ENCODE results near the gene RRM2.

RRM2 gene

DNA sequence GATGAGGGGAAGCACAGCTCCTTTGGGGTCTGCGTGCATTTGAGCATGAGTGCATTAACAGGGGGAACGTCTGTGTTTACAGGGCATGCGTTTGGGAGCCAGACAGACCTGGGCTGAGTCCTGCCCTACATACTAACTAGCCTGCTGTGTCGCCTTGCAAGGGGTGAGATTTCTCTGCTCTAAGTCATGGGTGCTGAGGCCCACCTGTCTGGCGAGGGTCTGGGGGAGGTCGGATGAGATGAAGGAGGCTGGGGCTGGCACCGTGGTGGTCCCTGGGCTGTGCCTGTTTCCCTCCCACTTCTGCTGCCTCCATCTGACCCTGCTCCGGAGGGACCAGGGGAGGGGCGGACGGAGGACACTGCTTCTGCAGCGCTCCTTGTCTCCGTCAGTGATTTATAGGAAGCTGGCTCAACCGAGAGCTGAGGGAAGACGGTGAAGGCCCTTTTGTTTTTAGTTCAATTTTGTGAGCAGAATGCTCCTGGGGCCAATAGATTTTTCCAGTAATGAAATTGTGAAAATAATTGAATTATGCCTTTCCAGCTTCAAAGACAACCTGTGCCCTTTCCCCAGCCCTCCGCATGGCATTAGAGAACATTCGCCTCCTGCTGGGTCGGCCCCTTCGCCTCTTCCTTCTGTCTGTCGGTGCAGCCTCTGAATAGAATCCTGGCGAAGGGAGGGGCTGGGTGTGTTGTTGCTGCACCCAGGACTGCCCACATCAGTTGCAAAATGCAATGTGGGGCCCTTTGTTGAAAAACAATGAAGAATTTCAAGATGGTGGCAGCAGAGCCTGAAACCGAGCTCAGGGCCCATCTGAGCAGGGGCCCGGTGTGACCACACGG lies 49.7 kb downstream of the RRM2 start:
- DNase-seq = no peak

DNA sequence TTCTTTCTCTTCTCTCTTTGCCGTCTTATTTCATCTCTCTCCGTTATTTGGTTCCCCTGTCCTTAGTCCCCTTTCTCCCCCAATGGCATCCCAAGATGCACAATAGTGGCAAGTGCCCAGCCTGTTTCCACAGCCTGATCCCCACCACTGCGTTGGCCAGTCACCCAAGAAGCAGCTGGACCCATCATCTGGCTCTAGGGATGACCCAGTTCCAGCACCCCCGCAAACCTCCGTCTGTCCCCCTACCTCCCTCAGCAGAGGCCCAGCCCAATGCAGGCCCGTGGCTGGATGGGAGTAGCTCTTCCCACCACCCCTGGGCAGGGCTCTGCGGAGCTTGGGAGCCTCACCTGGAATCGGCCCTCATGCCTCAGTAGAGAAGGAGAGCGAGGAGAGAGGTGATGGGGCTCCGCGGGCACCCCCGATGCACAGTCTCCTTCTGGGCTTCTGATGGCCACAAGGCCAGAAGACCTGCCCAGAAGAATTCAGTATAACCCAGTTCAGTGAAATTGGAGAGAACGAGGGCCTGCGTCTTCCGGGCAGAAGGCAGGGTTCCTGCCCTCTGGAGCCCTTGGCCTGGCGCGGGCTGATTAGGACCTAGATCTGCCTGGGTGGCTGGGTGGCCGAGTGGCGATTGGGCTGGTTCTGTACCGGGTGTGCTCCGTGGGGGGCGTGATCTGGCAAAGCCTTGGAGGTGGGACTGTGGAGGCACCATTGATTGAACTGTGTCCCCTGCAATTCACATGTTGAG lies 50.9 kb downstream of the RRM2 start:
- DNase-seq = no peak

DNA sequence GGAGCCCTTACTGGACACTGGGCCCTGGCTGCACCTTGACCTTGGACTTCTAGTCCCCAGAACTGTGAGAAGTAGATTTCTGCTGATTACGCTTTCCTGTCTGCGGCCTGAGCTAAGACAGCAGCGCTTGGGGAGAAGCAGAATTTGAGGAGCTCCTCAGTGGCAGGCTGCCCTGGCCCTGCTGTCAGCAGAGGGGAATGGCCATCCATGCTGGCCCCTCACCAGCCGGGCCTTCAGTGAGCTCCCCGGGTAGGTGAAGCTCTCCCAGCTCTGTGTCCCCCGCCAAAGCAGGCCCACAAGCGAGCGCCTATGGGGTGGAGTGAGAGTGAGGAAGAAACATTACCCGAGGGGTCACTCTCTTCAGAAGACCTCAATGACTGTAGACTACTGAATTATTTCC lies 51.6 kb downstream of the RRM2 start:
- no peak for DNase-seq

DNA sequence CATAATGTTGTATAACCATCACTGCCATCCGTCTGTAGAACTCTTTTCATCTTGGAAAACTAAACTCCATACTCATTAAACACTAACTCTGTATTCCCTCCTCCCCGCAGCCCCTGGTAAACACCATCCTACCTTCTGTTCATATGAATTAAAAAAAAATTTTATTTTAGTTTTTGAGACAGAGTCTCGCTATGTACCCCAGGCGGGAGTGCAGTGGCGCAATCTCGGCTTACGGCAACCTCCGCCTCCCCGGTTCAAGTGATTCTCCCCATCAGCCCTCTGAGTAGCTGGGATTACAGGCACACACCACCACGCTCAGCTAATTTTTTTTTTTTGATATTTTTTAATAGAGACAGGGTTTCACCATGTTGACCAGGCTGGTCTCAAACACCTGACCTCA lies 52.9 kb downstream of the RRM2 start:
- no peak for DNase-seq

DNA sequence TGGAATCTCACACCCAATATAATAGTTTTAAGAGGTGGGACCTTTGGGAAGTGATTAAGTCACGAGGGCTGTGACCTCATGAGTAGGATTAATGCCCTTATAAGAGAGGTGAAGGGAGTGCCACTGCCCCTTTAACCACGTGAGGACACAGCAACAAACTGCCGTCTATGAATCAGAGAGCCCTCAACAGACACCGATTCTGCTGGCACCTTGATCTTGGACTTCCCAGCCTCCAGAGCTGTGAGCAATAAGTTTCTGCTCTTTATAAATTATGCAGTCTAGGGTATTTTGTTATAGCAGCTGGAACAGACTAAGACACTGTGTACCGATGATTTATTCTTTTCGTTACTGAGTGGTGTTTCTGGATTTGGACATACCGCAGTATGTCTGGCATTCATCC lies 56.2 kb downstream of the RRM2 start:
- DNase-seq = no peak

DNA sequence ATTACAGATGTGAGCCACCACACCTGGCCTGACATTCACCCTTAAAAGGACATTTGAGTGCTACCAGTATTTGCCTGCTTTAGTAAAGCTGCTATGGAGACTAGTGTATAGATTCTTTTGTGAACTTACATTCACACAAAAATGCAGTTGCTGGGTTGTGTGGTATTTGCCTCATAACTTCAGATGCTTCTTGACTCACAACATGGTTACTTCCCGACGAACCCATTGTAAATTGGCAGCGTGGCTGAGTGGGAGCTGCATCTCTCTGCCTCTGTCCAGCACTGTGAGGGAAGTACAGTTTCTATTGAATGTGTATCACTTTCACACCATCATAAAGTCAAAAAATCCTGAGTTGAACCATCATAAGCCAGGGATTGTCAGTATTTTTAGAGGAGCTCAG lies 56.9 kb downstream of the RRM2 start:
- DNase-seq = no peak

DNA sequence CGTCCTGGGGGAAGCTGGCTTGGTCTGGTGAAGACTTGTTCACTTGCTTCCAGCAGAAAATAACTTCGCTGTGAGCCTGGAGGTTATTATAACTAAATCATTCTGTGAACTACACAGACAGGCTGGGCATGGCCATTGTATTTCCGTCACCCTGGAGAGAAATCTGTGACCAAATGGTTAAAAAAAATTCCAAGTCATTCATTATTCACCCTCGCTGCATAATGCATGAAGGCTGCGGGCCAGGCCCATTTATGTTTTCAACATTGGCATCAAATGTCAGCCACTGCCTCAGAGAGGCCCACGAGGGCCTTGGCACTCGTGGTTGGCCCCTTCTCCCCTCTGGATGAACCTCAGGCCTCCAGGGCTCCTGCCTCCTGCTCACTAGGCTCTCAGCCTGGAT lies 57.7 kb downstream of the RRM2 start:
- DNase-seq = peak in 1 of 14 donors; percentile 33
